ENCODE results near the gene BCS1L. TPM values are rescaled to one million over a fixed set of nuclear protein-coding genes. Genes with fewer than 3 reads are reported as not detected.
A peak's percentile ranks its signal among the peaks of the same experiment; 100 is the strongest.

BCS1L gene
- total RNA-seq, 3 donors from 2014 or later = 32.9 to 54.0 (median 39.8) TPM

GRCh38 chr2:218658671-218659257, 719 bp upstream of the BCS1L start:
- no peaks in the 10 kb centered on the region for H3K9me3 ChIP-seq
- intact Hi-C loops (cut with DNase I, micrococcal nuclease) = no loop called here
- H3K4me3 ChIP-seq = peak overlapping the region; percentile 60
- TF ChIP-seq CTCF (IDR thresholded peaks at IDR 0.05) = peak; percentile 22
- H3K4me1 ChIP-seq (ENCODE audit: low read depth) = peaks cover 3% of the 10 kb centered on the region
- DNase-seq = peak in 2 of 3 donors; percentile 63 to 71
- H3K36me3 ChIP-seq (ENCODE audit: low read depth) = peaks cover under 1% of the 10 kb centered on the region
- ATAC-seq = peak; percentile 66

GRCh38 chr2:218659988-218660358, 490 bp downstream of the BCS1L start:
- intact Hi-C loops (cut with DNase I, micrococcal nuclease) = no loop called here
- Histone ChIP-seq H3K36me3 (ENCODE audit: low read depth) (peaks cover 11% of the 10 kb centered on the region), H3K4me1 (ENCODE audit: low read depth) (peaks cover 3% of the 10 kb centered on the region), H3K4me3 (peak overlapping the region; percentile 60), H3K9me3 (no peaks in the 10 kb centered on the region)
- ATAC-seq = no peak
- no peak for DNase-seq
- TF ChIP-seq CTCF (IDR thresholded peaks at IDR 0.05) = no peak

GRCh38 chr2:218662377-218662776, 2.9 kb downstream of the BCS1L start:
- Histone ChIP-seq H3K4me3 (no peak overlapping the region), H3K4me1 (ENCODE audit: low read depth) (peaks cover 3% of the 10 kb centered on the region), H3K9me3 (no peaks in the 10 kb centered on the region), H3K36me3 (ENCODE audit: low read depth) (peaks cover 20% of the 10 kb centered on the region)
- TF ChIP-seq CTCF (IDR thresholded peaks at IDR 0.05) = no peak
- no peak for ATAC-seq
- intact Hi-C loops (cut with DNase I, micrococcal nuclease) = no loop called here
- no peak for DNase-seq

GRCh38 chr2:218662827-218663226, 3.3 kb downstream of the BCS1L start:
- peaks cover 3% of the 10 kb centered on the region for H3K4me1 ChIP-seq (ENCODE audit: low read depth)
- DNase-seq (no peak), ATAC-seq (no peak)
- no peak overlapping the region for H3K4me3 ChIP-seq
- peaks cover 20% of the 10 kb centered on the region for H3K36me3 ChIP-seq (ENCODE audit: low read depth)
- no peak for TF ChIP-seq CTCF (IDR thresholded peaks at IDR 0.05)
- H3K9me3 ChIP-seq = no peaks in the 10 kb centered on the region
- intact Hi-C loops (cut with DNase I, micrococcal nuclease) = no loop called here

- Histone ChIP-seq H3K9me3 (no peaks in the 10 kb centered on the region), H3K36me3 (ENCODE audit: low read depth) (peaks cover 20% of the 10 kb centered on the region), H3K4me1 (ENCODE audit: low read depth) (peaks cover 3% of the 10 kb centered on the region), H3K4me3 (no peak overlapping the region)
- no peak for TF ChIP-seq CTCF (IDR thresholded peaks at IDR 0.05)
- intact Hi-C loops (cut with DNase I, micrococcal nuclease) = no loop called here
- ATAC-seq = no peak
- DNase-seq = no peak
These were observed 4.4 kb downstream of the BCS1L start for GRCh38 chr2:218663901-218664300.

- ATAC-seq (no peak), DNase-seq (no peak)
- Histone ChIP-seq H3K36me3 (ENCODE audit: low read depth) (peaks cover 20% of the 10 kb centered on the region), H3K4me1 (ENCODE audit: low read depth) (peaks cover 3% of the 10 kb centered on the region), H3K9me3 (no peaks in the 10 kb centered on the region), H3K4me3 (no peak overlapping the region)
- no peak for TF ChIP-seq CTCF (IDR thresholded peaks at IDR 0.05)
- intact Hi-C loops (cut with DNase I, micrococcal nuclease) = no loop called here
These were observed 5.2 kb downstream of the BCS1L start for GRCh38 chr2:218664653-218665052.
